GM23338 (cell line): ENCODE measurements around the gene TIMM23B. TPM values are rescaled to one million over a fixed set of nuclear protein-coding genes. Genes with fewer than 3 reads are reported as not detected.
A peak's percentile ranks its signal among the peaks of the same experiment; 100 is the strongest.
"Not testable (repeated sequence)": the region's sequence is repeated elsewhere in the genome, so short reads cannot be mapped to it uniquely, and the experiment has no call there.

Source experiments
- ATAC-seq: fragments of 200-7000 bp; cut with Tn5 transposase; 3 replicates; pipeline ENCODE4 v1.9.1; 2020
- DNase-seq: peaks from one replicate; pipeline ENCODE4 v3.0.0-alpha.2; 2015; ENCODE audit warnings: low spot score
- H2AFZ ChIP-seq: fragments of 200-600 bp; sonication (generic); 2 replicates; pipeline ENCODE4 v1.8.0; 2016; ENCODE audit warnings: antibody characterized with exemption, mild to moderate bottlenecking, moderate library complexity
- H3F3A ChIP-seq: fragments of 200-600 bp; sonication (generic); replicated peaks from 2 replicates; pipeline ENCODE4 v1.8.0; 2017; ENCODE audit warnings: antibody characterized with exemption, mixed run types, low read depth
- H3K27ac ChIP-seq: fragments of 200-600 bp; sonication (generic); 2 replicates; pipeline ENCODE4 v1.6.1; 2016; ENCODE audit warnings: low read depth
- H3K27me3 ChIP-seq: fragments of 200-600 bp; sonication (generic); 2 replicates; pipeline ENCODE4 v1.8.0; 2016; ENCODE audit warnings: mild to moderate bottlenecking, mixed run types, moderate library complexity; ENCODE audit not compliant: insufficient read depth
- H3K36me3 ChIP-seq: fragments of 200-600 bp; sonication (generic); 2 replicates; pipeline ENCODE4 v1.8.0; 2016; ENCODE audit warnings: mild to moderate bottlenecking; ENCODE audit not compliant: insufficient read depth
- H3K4me1 ChIP-seq: fragments of 200-600 bp; sonication (generic); 2 replicates; pipeline ENCODE4 v1.8.0; 2016; ENCODE audit warnings: mild to moderate bottlenecking, moderate library complexity; ENCODE audit not compliant: insufficient read depth
- H3K4me2 ChIP-seq: fragments of 200-600 bp; sonication (generic); 2 replicates; pipeline ENCODE4 v1.7.1; 2017; ENCODE audit warnings: mixed run types
- H3K4me3 ChIP-seq: fragments of 200-600 bp; sonication (generic); 2 replicates; pipeline ENCODE4 v1.6.1; 2016; ENCODE audit warnings: mixed run types
- H3K79me2 ChIP-seq: fragments of 200-600 bp; sonication (generic); replicated peaks from 2 replicates; pipeline ENCODE4 v1.8.0; 2017; ENCODE audit warnings: mild to moderate bottlenecking; ENCODE audit not compliant: insufficient read depth
- H3K9me2 ChIP-seq: fragments of 200-600 bp; sonication (generic); 2 replicates; pipeline ENCODE4 v1.8.0; 2017; ENCODE audit not compliant: insufficient read depth
- H4K20me1 ChIP-seq: fragments of 200-600 bp; sonication (generic); replicated peaks from 2 replicates; pipeline ENCODE4 v1.8.0; 2017; ENCODE audit warnings: mild to moderate bottlenecking; ENCODE audit not compliant: insufficient read depth
- H3K27ac Mint-ChIP-seq: 2 replicates; pipeline ENCODE4 v1.8.0; 2020; ENCODE audit warnings: inconsistent platforms, mild to moderate bottlenecking, moderate library complexity, mixed read lengths
- H3K27me3 Mint-ChIP-seq: 3 replicates; pipeline ENCODE4 v1.8.0; 2022; ENCODE audit warnings: low read depth, mild to moderate bottlenecking, moderate library complexity, mixed read lengths, inconsistent platforms; ENCODE audit not compliant: insufficient read depth, poor library complexity
- H3K36me3 Mint-ChIP-seq: 3 replicates; pipeline ENCODE4 v1.8.0; 2021; ENCODE audit warnings: low read depth, mild to moderate bottlenecking, inconsistent platforms, moderate library complexity, mixed read lengths
- H3K4me1 Mint-ChIP-seq: 3 replicates; pipeline ENCODE4 v1.8.0; 2020; ENCODE audit warnings: mild to moderate bottlenecking, inconsistent platforms, mixed read lengths
- H3K4me3 Mint-ChIP-seq: 3 replicates; pipeline ENCODE4 v1.8.0; 2021; ENCODE audit warnings: moderate library complexity, mild to moderate bottlenecking, inconsistent platforms, mixed read lengths
- H3K9me3 Mint-ChIP-seq: 3 replicates; pipeline ENCODE4 v1.8.0; 2020; ENCODE audit warnings: moderate library complexity, mild to moderate bottlenecking, inconsistent platforms, mixed read lengths
- ETS1 ChIP-seq: IDR thresholded peaks from 2 replicates; pipeline ENCODE4 v1.6.1; 2016; ENCODE audit warnings: antibody characterized with exemption
- POLR2AphosphoS5 ChIP-seq: IDR thresholded peaks from 2 replicates; pipeline ENCODE4 v1.6.1; 2016; ENCODE audit warnings: antibody characterized with exemption, low read depth
- long read RNA-seq: library from polyadenylated mRNA; unstranded; transcript quantifications from one replicate; pipeline ENCODE4 v2.0.0, GENCODE V29; 2020; ENCODE audit not compliant: unreplicated experiment
- polyA plus RNA-seq: library from polyadenylated mRNA; unstranded; fragments of >200 nt; fragmentation: Nextera tagmentation; extraction: Ambion mirVana; gene quantifications from 2 replicates; pipeline ENCODE4 v1.2.1, GENCODE V29; 2016
- total RNA-seq: library from RNA; depleted of rRNA; stranded (reverse); fragments of >200 nt; shearing (Covaris generic); gene quantifications from 2 replicates; pipeline ENCODE4 v1.2.3, GENCODE V29; 2014; rRNA removed
- TF ChIP-seq, protein P1 (sequence below), 2 experiments: fragments of 200-600 bp in 1 of 2; sonication (generic) in 1 of 2; conservative IDR thresholded peaks; 2 replicates each; pipeline versions ENCODE4 v1.5.1 to v1.6.1; 2016 to 2017; ENCODE audit warnings: antibody characterized with exemption in 2 of 2, low read depth in 2 of 2, mild to moderate bottlenecking in 2 of 2, moderate library complexity in 1 of 2

Gene TIMM23B, protein sequence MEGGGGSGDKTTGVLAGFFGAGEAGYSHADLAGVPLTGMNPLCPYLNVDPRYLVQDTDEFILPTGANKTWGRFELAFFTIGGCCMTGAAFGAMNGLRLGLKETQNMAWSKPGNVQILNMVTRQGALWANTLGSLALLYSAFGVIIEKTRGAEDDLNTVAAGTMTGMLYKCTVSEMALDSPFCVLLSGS
- total RNA-seq (17.3 and 18.9 TPM in 2 replicates), polyA plus RNA-seq (13.1 and 14.6 TPM in 2 replicates)
- long read RNA-seq, partial matches to known transcripts: 0 of 5 reads
- long read RNA-seq, other reads (novel, unspliced or antisense): 2 of 5 reads

GRCh38 chr10:49941447-49942338 is at the start of gene TIMM23B, which contains the start of gene PARG:
TIMM23B (plus strand) TSS chr10:49942053; CDS start chr10:49942195, 142 bp downstream.
PARG (minus strand) TSS chr10:49942027; CDS start chr10:49941725, 302 bp downstream.
- Mint-ChIP-seq H3K36me3 (peaks cover 13% of the 10 kb centered on the region), H3K27ac (peak within 1 kb of the TSS; percentile 98), H3K4me3 (peak within 1 kb of the TSS; percentile 97), H3K4me1 (peaks cover 13% of the 10 kb centered on the region)
- H3K4me3 ChIP-seq: peak within 1 kb of the TSS; percentile 74
- ATAC-seq (peak; percentile 89), DNase-seq (peak; percentile 94)
- H3K79me2 ChIP-seq: peaks cover 70% of the 10 kb centered on the region
- peak within 1 kb of the TSS; percentile 97 for H3K4me2 ChIP-seq
- TF ChIP-seq, protein P1, sequence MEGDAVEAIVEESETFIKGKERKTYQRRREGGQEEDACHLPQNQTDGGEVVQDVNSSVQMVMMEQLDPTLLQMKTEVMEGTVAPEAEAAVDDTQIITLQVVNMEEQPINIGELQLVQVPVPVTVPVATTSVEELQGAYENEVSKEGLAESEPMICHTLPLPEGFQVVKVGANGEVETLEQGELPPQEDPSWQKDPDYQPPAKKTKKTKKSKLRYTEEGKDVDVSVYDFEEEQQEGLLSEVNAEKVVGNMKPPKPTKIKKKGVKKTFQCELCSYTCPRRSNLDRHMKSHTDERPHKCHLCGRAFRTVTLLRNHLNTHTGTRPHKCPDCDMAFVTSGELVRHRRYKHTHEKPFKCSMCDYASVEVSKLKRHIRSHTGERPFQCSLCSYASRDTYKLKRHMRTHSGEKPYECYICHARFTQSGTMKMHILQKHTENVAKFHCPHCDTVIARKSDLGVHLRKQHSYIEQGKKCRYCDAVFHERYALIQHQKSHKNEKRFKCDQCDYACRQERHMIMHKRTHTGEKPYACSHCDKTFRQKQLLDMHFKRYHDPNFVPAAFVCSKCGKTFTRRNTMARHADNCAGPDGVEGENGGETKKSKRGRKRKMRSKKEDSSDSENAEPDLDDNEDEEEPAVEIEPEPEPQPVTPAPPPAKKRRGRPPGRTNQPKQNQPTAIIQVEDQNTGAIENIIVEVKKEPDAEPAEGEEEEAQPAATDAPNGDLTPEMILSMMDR (conservative IDR thresholded peaks at IDR 0.05; ENCODE audit: low read depth in 2 of 2): peak in 1 of 2 experiments; percentile 22; a peak in 1 of 4 replicates
- TF ChIP-seq ETS1 (peak; percentile 83), POLR2AphosphoS5 (peak; percentile 78)
- not testable (repeated sequence) for H3K27me3 Mint-ChIP-seq, H3K27me3 ChIP-seq, H2AFZ ChIP-seq, H3K9me3 Mint-ChIP-seq, H3K9me2 ChIP-seq, H3K4me1 ChIP-seq, H3F3A ChIP-seq, H3K36me3 ChIP-seq
- peak within 1 kb of the TSS; percentile 89 for H3K27ac ChIP-seq
- peaks cover 14% of the 10 kb centered on the region for H4K20me1 ChIP-seq

- not testable (repeated sequence) for H2AFZ ChIP-seq, H3K36me3 ChIP-seq, H3K4me2 ChIP-seq, H3K4me1 ChIP-seq, H3K27ac Mint-ChIP-seq, H3K27ac ChIP-seq, H3F3A ChIP-seq, H3K4me3 ChIP-seq, H4K20me1 ChIP-seq, H3K4me3 Mint-ChIP-seq, H3K9me2 ChIP-seq, H3K4me1 Mint-ChIP-seq, ATAC-seq, DNase-seq, H3K27me3 Mint-ChIP-seq, H3K79me2 ChIP-seq, H3K27me3 ChIP-seq
- H3K9me3 Mint-ChIP-seq: peaks cover 10% of the 10 kb centered on the region; the same call in 2 of the 3 replicates
- peaks cover 25% of the 10 kb centered on the region for H3K36me3 Mint-ChIP-seq
Measured at GRCh38 chr10:49899999-49900398, 41.9 kb upstream of the TIMM23B start.

DNA sequence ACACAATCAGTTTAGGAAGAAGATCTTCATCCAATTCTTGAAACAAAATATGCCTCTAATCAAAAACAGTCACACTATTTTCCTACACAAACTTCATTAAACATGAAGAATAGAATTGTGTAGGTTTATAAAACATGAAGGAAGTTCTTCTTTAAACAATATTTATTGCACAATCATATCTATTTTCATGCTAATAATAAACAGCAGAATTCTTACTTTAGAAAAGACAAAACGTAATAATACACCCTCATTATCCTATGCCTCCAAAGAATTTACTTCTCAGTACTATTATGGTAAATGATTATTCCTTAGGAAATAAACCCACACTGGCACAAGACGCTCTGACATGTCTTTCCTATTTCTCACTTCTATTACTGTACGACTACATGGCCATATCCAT is 41.4 kb upstream of the TIMM23B start:
- peaks cover 21% of the 10 kb centered on the region for H3K36me3 Mint-ChIP-seq
- not testable (repeated sequence) for H3K27me3 Mint-ChIP-seq, H3K79me2 ChIP-seq, DNase-seq, H3K27me3 ChIP-seq, H3K9me3 Mint-ChIP-seq, H2AFZ ChIP-seq, H3F3A ChIP-seq, H3K36me3 ChIP-seq, H3K4me2 ChIP-seq, H3K27ac ChIP-seq, H3K4me1 ChIP-seq, H3K4me1 Mint-ChIP-seq, H3K27ac Mint-ChIP-seq, H4K20me1 ChIP-seq, H3K4me3 ChIP-seq, ATAC-seq, H3K9me2 ChIP-seq, H3K4me3 Mint-ChIP-seq

GRCh38 chr10:49903829-49904228 is 38.0 kb upstream of the TIMM23B start:
- H3K79me2 ChIP-seq, H3K9me3 Mint-ChIP-seq, H3K4me2 ChIP-seq, DNase-seq, H3K4me3 ChIP-seq, H3F3A ChIP-seq, H2AFZ ChIP-seq, H3K4me1 ChIP-seq, H3K36me3 Mint-ChIP-seq, H4K20me1 ChIP-seq, H3K27ac ChIP-seq, H3K4me1 Mint-ChIP-seq, H3K27me3 ChIP-seq, ATAC-seq, H3K36me3 ChIP-seq, H3K4me3 Mint-ChIP-seq, H3K27ac Mint-ChIP-seq, H3K27me3 Mint-ChIP-seq, H3K9me2 ChIP-seq: not testable (repeated sequence)
